Coronary artery (tissue), 2 donors: Measurements from ENCODE around the gene CMTM4.

Source experiments
- DNase-seq: peaks from one replicate; pipeline ENCODE4 v3.0.0-alpha.2; 2017; ENCODE audit warnings: low spot score
- H3K27ac ChIP-seq, 2 donors: fragments of 200-600 bp; sonication (generic); one replicate each; pipeline ENCODE4 v1.5.1; 2016 to 2019
- H3K4me3 ChIP-seq: fragments of 200-600 bp; sonication (generic); 2 replicates; pipeline ENCODE4 v1.5.1; 2016; ENCODE audit warnings: mild to moderate bottlenecking, moderate library complexity
- CTCF ChIP-seq: fragments of 200-600 bp; sonication (generic); IDR thresholded peaks from one replicate; pipeline ENCODE4 v1.5.1; 2019; ENCODE audit warnings: antibody characterized with exemption

CMTM4 gene

GRCh38 chr16:66594739-66595138 lies 101.8 kb downstream of the CMTM4 start:
- no peak for TF ChIP-seq CTCF
- no peak for DNase-seq
- H3K4me3 ChIP-seq = no peak overlapping the region
- H3K27ac ChIP-seq = no peak overlapping the region

- no peak for TF ChIP-seq CTCF
- no peak for DNase-seq
- Histone ChIP-seq H3K4me3 (no peak overlapping the region), H3K27ac (no peak overlapping the region)
These were observed 103.7 kb downstream of the CMTM4 start for GRCh38 chr16:66592814-66593213.

GRCh38 chr16:66592241-66592640 lies 104.3 kb downstream of the CMTM4 start:
- no peak overlapping the region for H3K27ac ChIP-seq
- H3K4me3 ChIP-seq = no peak overlapping the region
- no peak for DNase-seq
- TF ChIP-seq CTCF = no peak

- no peak overlapping the region for H3K4me3 ChIP-seq
- no peak overlapping the region for H3K27ac ChIP-seq
- no peak for TF ChIP-seq CTCF
- DNase-seq = no peak
These were observed 105.5 kb downstream of the CMTM4 start for GRCh38 chr16:66591018-66591417.

GRCh38 chr16:66590322-66590721 lies 106.2 kb downstream of the CMTM4 start:
- Histone ChIP-seq H3K27ac (no peak overlapping the region), H3K4me3 (no peak overlapping the region)
- no peak for DNase-seq

GRCh38 chr16:66588981-66589713 lies 107.4 kb downstream of the CMTM4 start:
- no peak overlapping the region for H3K27ac ChIP-seq
- no peak overlapping the region for H3K4me3 ChIP-seq
- DNase-seq = no peak
- TF ChIP-seq CTCF = no peak

More at GRCh38 chr16:66590322-66590721, 106.2 kb downstream of the CMTM4 start:
- no peak for TF ChIP-seq CTCF

GRCh38 chr16:66587881-66588600 lies 108.5 kb downstream of the CMTM4 start:
- no peak overlapping the region for H3K27ac ChIP-seq
- peak; percentile 58 for DNase-seq
- TF ChIP-seq CTCF = no peak

More at GRCh38 chr16:66587881-66588600, 108.5 kb downstream of the CMTM4 start:
- H3K4me3 ChIP-seq = no peak overlapping the region
